Astrocyte of the cerebellum (primary cell): ENCODE data around the gene LIN28A.

Experiments
- DNase-seq: peaks from one replicate; pipeline ENCODE4 v3.0.0-alpha.2; 2011; ENCODE audit warnings: low read depth
- H3K4me3 ChIP-seq: 2 replicates; pipeline ENCODE4 v1.5.1; 2011; ENCODE audit warnings: mild to moderate bottlenecking, low read depth, low read length, moderate library complexity
- CTCF ChIP-seq: IDR thresholded peaks from 2 replicates; pipeline ENCODE4 v1.5.1; 2012; ENCODE audit warnings: low read length, low read depth, moderate library complexity, mild to moderate bottlenecking; ENCODE audit errors: missing control alignments
- in situ Hi-C: cut with HindIII; loops from 2 replicates; pipeline ENCODE4 v1.10.0; 2017; ENCODE audit warnings: low sequenced_read_pairs

Gene LIN28A, protein sequence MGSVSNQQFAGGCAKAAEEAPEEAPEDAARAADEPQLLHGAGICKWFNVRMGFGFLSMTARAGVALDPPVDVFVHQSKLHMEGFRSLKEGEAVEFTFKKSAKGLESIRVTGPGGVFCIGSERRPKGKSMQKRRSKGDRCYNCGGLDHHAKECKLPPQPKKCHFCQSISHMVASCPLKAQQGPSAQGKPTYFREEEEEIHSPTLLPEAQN

GRCh38 chr1:26410706-26411623 is at the start of gene LIN28A:
Gene LIN28A (plus strand): TSS chr1:26410817. CDS start chr1:26410892, 75 bp downstream.
- DNase-seq = no peak
- no peak within 1 kb of the TSS for H3K4me3 ChIP-seq
- no peak for TF ChIP-seq CTCF
- in situ Hi-C loops = no loop called here

GRCh38 chr1:26361605-26362122 is 49.0 kb upstream of the LIN28A start:
- DNase-seq = no peak
- peak; percentile 10 for TF ChIP-seq CTCF
- in situ Hi-C loops = loop anchor here (5.0 kb wide), 1 partner anchor 46 kb away; no protein-coding TSS in a partner anchor
- no peak overlapping the region for H3K4me3 ChIP-seq

GRCh38 chr1:26362331-26362730 is 48.3 kb upstream of the LIN28A start:
- H3K4me3 ChIP-seq = no peak overlapping the region
- TF ChIP-seq CTCF = no peak
- DNase-seq = no peak
- in situ Hi-C loops = loop anchor here (5.0 kb wide), 1 partner anchor 45 kb away; no protein-coding TSS in a partner anchor

DNA sequence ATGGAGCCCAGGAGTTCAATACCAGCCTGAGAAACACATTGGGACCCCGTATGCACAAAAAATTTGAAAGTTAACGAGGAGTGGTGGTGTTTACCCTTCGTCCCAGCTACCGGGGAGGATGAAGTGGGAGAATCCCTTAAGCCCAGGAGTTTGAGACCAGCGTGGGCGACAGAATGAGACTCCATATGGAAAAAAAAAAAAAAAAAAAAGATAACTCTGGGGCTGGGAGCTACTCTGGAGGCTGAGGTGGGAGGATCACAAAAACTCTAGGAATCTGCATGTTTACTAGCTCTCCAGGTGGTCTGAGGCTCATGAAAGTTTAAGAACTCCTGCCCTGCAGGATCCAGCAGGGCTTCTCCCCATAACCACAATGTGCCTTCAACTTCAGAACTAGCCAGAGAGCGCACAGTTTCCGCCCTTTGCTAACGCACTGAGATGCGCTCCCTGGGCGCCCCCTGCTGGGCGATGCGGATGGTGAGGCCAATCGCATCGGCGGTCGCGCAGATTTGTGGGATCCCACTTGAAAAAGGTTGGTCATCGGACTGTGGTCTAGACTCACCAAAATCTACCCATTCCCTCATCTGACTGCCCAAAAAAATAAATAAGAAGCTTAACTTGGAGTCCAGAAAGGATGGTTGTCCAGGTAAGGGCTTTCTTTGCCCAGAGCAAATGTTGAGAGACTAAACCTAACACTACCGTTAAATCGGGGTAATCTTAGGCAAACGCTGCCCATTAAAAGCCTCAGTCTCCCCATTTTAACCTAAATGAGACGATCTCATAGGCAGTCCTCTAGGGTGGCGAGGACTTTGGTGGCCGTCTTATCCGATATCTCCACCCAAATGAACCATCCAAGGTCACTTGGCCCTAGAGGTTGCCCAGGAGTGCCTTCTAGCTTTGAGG is 46.8 kb upstream of the LIN28A start:
- in situ Hi-C loops = loop anchor here (5.0 kb wide), 1 partner anchor 44 kb away; no protein-coding TSS in a partner anchor

DNA sequence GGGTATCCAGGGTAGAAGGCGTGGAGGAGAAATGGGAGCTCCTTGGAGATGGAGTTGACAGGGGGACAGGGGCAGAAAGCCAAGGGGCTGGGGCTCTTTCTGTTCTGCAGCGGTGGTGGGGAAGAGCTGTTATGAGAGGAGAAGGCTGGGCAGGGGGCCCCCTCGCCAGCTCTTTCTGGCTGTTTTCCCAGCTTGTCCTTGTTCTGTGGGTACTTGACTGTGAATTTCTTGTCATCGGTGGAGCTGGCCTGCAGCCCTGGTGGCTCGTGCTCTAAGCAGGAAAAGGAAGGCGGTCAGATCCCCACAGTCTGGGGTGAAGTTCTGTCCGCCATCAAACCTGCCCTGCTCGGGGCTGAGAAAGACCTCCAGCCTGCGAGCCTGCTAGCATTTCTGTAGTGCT is 45.7 kb upstream of the LIN28A start:
- no peak overlapping the region for H3K4me3 ChIP-seq
- TF ChIP-seq CTCF = no peak
- DNase-seq = no peak
- in situ Hi-C loops = loop anchor here (5.0 kb wide), 1 partner anchor 42 kb away; no protein-coding TSS in a partner anchor

More for the DNA sequence above, 46.8 kb upstream of the LIN28A start:
- peak; percentile 39 for DNase-seq
- peak; percentile 95 for TF ChIP-seq CTCF
- no peak overlapping the region for H3K4me3 ChIP-seq
